H9 (cell line): Measurements from ENCODE around the gene CDC25C. TPM values are rescaled to one million over a fixed set of nuclear protein-coding genes. Genes with fewer than 3 reads are reported as not detected.
A peak's percentile ranks its signal among the peaks of the same experiment; 100 is the strongest.

ENCODE experiments used
- DNase-seq: peaks from one replicate; pipeline ENCODE4 v3.0.0-alpha.2; 2017
- H2AFZ ChIP-seq: one replicate; pipeline ENCODE4 v1.6.1; 2013; ENCODE audit warnings: mild to moderate bottlenecking, low read length, control low read depth, moderate library complexity
- H2AK5ac ChIP-seq: 2 replicates; pipeline ENCODE4 v1.6.1; 2013; ENCODE audit warnings: low read length, control low read depth, mixed read lengths; ENCODE audit not compliant: insufficient read length
- H2BK120ac ChIP-seq: one replicate; pipeline ENCODE4 v1.6.1; 2013; ENCODE audit warnings: low read depth, mild to moderate bottlenecking, low read length, control low read depth, inconsistent platforms; ENCODE audit not compliant: poor library complexity, severe bottlenecking
- H2BK12ac ChIP-seq: 2 replicates; pipeline ENCODE4 v1.6.1; 2013; ENCODE audit warnings: low read length, control low read depth, mixed read lengths, low read depth; ENCODE audit not compliant: insufficient read length
- H2BK15ac ChIP-seq: 2 replicates; pipeline ENCODE4 v1.6.1; 2013; ENCODE audit warnings: low read depth, low read length, control low read depth
- H2BK20ac ChIP-seq: one replicate; pipeline ENCODE4 v1.6.1; 2013; ENCODE audit warnings: low read depth, mild to moderate bottlenecking, low read length, control low read depth, inconsistent platforms; ENCODE audit not compliant: poor library complexity, severe bottlenecking
- H2BK5ac ChIP-seq: 2 replicates; pipeline ENCODE4 v1.6.1; 2013; ENCODE audit warnings: low read length, control low read depth, mixed read lengths; ENCODE audit not compliant: insufficient read length
- H3K14ac ChIP-seq: 2 replicates; pipeline ENCODE4 v1.6.1; 2013; ENCODE audit warnings: low read length, control low read depth; ENCODE audit not compliant: insufficient read depth
- H3K18ac ChIP-seq: 2 replicates; pipeline ENCODE4 v1.6.1; 2013; ENCODE audit warnings: low read depth, mild to moderate bottlenecking, mixed read lengths, low read length, control low read depth; ENCODE audit not compliant: insufficient read length
- H3K23ac ChIP-seq: 2 replicates; pipeline ENCODE4 v1.6.1; 2013; ENCODE audit warnings: low read length, control low read depth, mixed read lengths, low read depth; ENCODE audit not compliant: insufficient read length
- H3K23me2 ChIP-seq: 2 replicates; pipeline ENCODE4 v1.6.1; 2013; ENCODE audit warnings: low read depth, mild to moderate bottlenecking, mixed read lengths, low read length, control low read depth; ENCODE audit not compliant: insufficient read length, poor library complexity, severe bottlenecking
- H3K27ac ChIP-seq: 2 replicates; pipeline ENCODE4 v1.5.1; 2013; ENCODE audit warnings: low read length, control low read depth, mixed read lengths, low read depth; ENCODE audit not compliant: insufficient read length
- H3K27me3 ChIP-seq: 2 replicates; pipeline ENCODE4 v1.6.1; 2013; ENCODE audit warnings: low read length, control low read depth, inconsistent platforms; ENCODE audit not compliant: insufficient read depth
- H3K4ac ChIP-seq: 2 replicates; pipeline ENCODE4 v1.6.1; 2013; ENCODE audit warnings: low read depth, mild to moderate bottlenecking, control low read depth, inconsistent platforms, low read length, moderate library complexity
- H3K4me1 ChIP-seq: 2 replicates; pipeline ENCODE4 v1.6.1; 2013; ENCODE audit warnings: low read length, control low read depth, inconsistent platforms; ENCODE audit not compliant: insufficient read depth
- H3K4me2 ChIP-seq: 2 replicates; pipeline ENCODE4 v1.6.1; 2013; ENCODE audit warnings: low read length, control low read depth, mixed read lengths; ENCODE audit not compliant: insufficient read length, insufficient read depth
- H3K56ac ChIP-seq: 2 replicates; pipeline ENCODE4 v1.6.1; 2013; ENCODE audit warnings: low read depth, mild to moderate bottlenecking, mixed read lengths, low read length, control low read depth; ENCODE audit not compliant: insufficient read length
- H3K79me1 ChIP-seq: 2 replicates; pipeline ENCODE4 v1.6.1; 2013; ENCODE audit warnings: low read depth, mild to moderate bottlenecking, moderate library complexity, low read length, control low read depth, inconsistent platforms; ENCODE audit not compliant: insufficient read depth, poor library complexity, severe bottlenecking
- H3K79me2 ChIP-seq: 2 replicates; pipeline ENCODE4 v1.6.1; 2013; ENCODE audit warnings: low read length, control low read depth, inconsistent platforms; ENCODE audit not compliant: insufficient read depth
- H3K9ac ChIP-seq: 2 replicates; pipeline ENCODE4 v1.6.1; 2013; ENCODE audit warnings: low read length, control low read depth, mixed read lengths; ENCODE audit not compliant: insufficient read length; ENCODE audit errors: extremely low read depth
- H3K9me3 ChIP-seq: one replicate; pipeline ENCODE4 v1.6.1; 2013; ENCODE audit warnings: low read depth, low read length, inconsistent platforms; ENCODE audit not compliant: control insufficient read depth
- H3T11ph ChIP-seq: one replicate; pipeline ENCODE4 v1.6.1; 2013; ENCODE audit warnings: mild to moderate bottlenecking, low read length, control low read depth, inconsistent platforms
- H4K20me1 ChIP-seq: one replicate; pipeline ENCODE4 v1.6.1; 2013; ENCODE audit not compliant: control insufficient read depth, insufficient read length, insufficient read depth
- H4K5ac ChIP-seq: 2 replicates; pipeline ENCODE4 v1.6.1; 2013; ENCODE audit warnings: low read depth, mild to moderate bottlenecking, mixed read lengths, low read length, control low read depth; ENCODE audit not compliant: insufficient read length
- H4K8ac ChIP-seq: replicated peaks from 2 replicates; pipeline ENCODE4 v1.6.1; 2013; ENCODE audit warnings: low read length, control low read depth, mixed read lengths, low read depth; ENCODE audit not compliant: insufficient read length
- H4K91ac ChIP-seq: 2 replicates; pipeline ENCODE4 v1.6.1; 2013; ENCODE audit warnings: low read depth, mild to moderate bottlenecking, moderate library complexity, mixed read lengths, low read length, control low read depth; ENCODE audit not compliant: insufficient read length
- H3K27ac Mint-ChIP-seq, 3 experiments: 2 replicates in 2 of 3; 3 replicates in 1 of 3; pipeline ENCODE4 v1.8.0; 2020 to 2021; ENCODE audit warnings: mixed read lengths in 3 of 3, mild to moderate bottlenecking in 1 of 3, moderate library complexity in 1 of 3
- H3K27me3 Mint-ChIP-seq: 2 replicates; pipeline ENCODE4 v1.8.0; 2021; ENCODE audit warnings: low read depth, mild to moderate bottlenecking, moderate library complexity, mixed read lengths
- H3K36me3 Mint-ChIP-seq, 3 experiments: 2 replicates in 2 of 3; 3 replicates in 1 of 3; pipeline ENCODE4 v1.8.0; 2020 to 2021; ENCODE audit warnings: low read depth in 3 of 3, mixed read lengths in 3 of 3; ENCODE audit not compliant: insufficient read depth in 1 of 3
- H3K4me1 Mint-ChIP-seq, 2 experiments: 2 replicates each; pipeline ENCODE4 v1.8.0; 2020; ENCODE audit warnings: mixed read lengths in 2 of 2
- H3K4me3 Mint-ChIP-seq, 2 experiments: 2 replicates in 1 of 2; 3 replicates in 1 of 2; pipeline ENCODE4 v1.8.0; 2020 to 2021; ENCODE audit warnings: mild to moderate bottlenecking in 2 of 2, mixed read lengths in 2 of 2, moderate library complexity in 1 of 2
- H3K9me3 Mint-ChIP-seq, 2 experiments: 2 replicates in 1 of 2; 3 replicates in 1 of 2; pipeline ENCODE4 v1.8.0; 2020; ENCODE audit warnings: mild to moderate bottlenecking in 2 of 2, mixed read lengths in 2 of 2, moderate library complexity in 1 of 2
- WGBS: extraction: QIAGEN DNeasy Blood & Tissue Kit; methylation state at CpG from one replicate; pipeline ENCODE4 v1.1.7; 2013; ENCODE audit warnings: missing lambda C conversion rate, low lambda C conversion rate, mixed read lengths; ENCODE audit not compliant: insufficient read length; ENCODE audit errors: extremely low coverage; 5-methylcytosine and 5-hydroxymethylcytosine counted together
- total RNA-seq: library from RNA; stranded (reverse); gene quantifications from 2 replicates; pipeline ENCODE4 v1.2.1, GENCODE V29; 2021
- TF ChIP-seq, protein P1 (sequence below): fragments of 200-600 bp; sonication (generic); conservative IDR thresholded peaks from 3 replicates; pipeline ENCODE4 v1.8.0; 2021; ENCODE audit warnings: antibody characterized with exemption, mild to moderate bottlenecking

Gene CDC25C
- total RNA-seq, 1 experiment from 2014 or later: 22.8 TPM

DNA sequence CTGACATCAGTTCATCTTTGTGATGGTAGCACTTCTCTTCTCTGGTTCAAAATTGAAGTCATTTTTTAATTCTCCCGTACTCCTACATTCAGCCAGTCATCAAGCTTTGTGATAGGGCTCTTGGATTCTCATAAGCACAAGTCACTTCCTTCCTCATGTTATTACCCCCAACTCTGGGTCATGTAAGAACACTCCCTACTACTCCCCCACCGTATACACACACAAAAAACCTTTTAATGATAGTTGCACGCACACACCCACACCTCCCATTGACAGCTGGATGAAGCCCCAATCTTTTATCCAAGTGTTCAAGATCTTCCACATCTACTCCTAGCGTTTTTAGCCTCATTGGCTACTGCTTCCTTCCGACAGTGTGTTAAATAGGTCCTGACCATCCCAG lies 37.7 kb upstream of the CDC25C start:
- Histone ChIP-seq H4K5ac (no peak overlapping the region), H3K56ac (no peak overlapping the region), H4K91ac (no peak overlapping the region), H3K27me3 (no peaks in the 10 kb centered on the region), H3K18ac (no peak overlapping the region), H3K9ac (no peak overlapping the region), H3K23ac (no peak overlapping the region), H3K23me2 (no peaks in the 10 kb centered on the region), H3T11ph (no peak overlapping the region), H2BK5ac (no peak overlapping the region), H2BK20ac (no peak overlapping the region), H3K9me3 (no peaks in the 10 kb centered on the region), H2AFZ (no peak overlapping the region), H2BK120ac (no peak overlapping the region), H3K27ac (no peak overlapping the region), H4K8ac (no peak overlapping the region), H2BK15ac (no peak overlapping the region), H3K4me1 (no peaks in the 10 kb centered on the region), H3K79me1 (peaks cover 8% of the 10 kb centered on the region), H2BK12ac (no peak overlapping the region), H2AK5ac (no peak overlapping the region), H3K4me2 (no peak overlapping the region), H4K20me1 (no peaks in the 10 kb centered on the region), H3K4ac (no peak overlapping the region), H3K79me2 (peaks cover 7% of the 10 kb centered on the region; the same call in 1 of the 2 replicates), H3K14ac (no peak overlapping the region)
- DNase-seq: no peak
- TF ChIP-seq, protein P1, sequence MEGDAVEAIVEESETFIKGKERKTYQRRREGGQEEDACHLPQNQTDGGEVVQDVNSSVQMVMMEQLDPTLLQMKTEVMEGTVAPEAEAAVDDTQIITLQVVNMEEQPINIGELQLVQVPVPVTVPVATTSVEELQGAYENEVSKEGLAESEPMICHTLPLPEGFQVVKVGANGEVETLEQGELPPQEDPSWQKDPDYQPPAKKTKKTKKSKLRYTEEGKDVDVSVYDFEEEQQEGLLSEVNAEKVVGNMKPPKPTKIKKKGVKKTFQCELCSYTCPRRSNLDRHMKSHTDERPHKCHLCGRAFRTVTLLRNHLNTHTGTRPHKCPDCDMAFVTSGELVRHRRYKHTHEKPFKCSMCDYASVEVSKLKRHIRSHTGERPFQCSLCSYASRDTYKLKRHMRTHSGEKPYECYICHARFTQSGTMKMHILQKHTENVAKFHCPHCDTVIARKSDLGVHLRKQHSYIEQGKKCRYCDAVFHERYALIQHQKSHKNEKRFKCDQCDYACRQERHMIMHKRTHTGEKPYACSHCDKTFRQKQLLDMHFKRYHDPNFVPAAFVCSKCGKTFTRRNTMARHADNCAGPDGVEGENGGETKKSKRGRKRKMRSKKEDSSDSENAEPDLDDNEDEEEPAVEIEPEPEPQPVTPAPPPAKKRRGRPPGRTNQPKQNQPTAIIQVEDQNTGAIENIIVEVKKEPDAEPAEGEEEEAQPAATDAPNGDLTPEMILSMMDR: no peak
- no peaks in the 10 kb centered on the region for H3K9me3 Mint-ChIP-seq
- no peak overlapping the region for H3K4me3 Mint-ChIP-seq
- no CpG with 5 or more reads among the region's 5 CpGs for WGBS
- H3K36me3 Mint-ChIP-seq: peaks cover 8 to 15% (median 13%) of the 10 kb centered on the region in 3 experiments; a peak in 5 of 7 replicates
- H3K4me1 Mint-ChIP-seq: peaks cover 0 to 1% of the 10 kb centered on the region in 2 experiments; a peak in 2 of 4 replicates
- no peaks in the 10 kb centered on the region for H3K27me3 Mint-ChIP-seq
- H3K27ac Mint-ChIP-seq: peak overlapping the region in 1 of 3 experiments; percentile 9; a peak in 2 of 7 replicates
